Transverse colon (tissue), 4 donors: ENCODE results near the gene PFKFB4.

ENCODE experiments used
- CTCF ChIP-seq, 5 experiments: fragments of 200-600 bp in 3 of 5; fragments of 450-650 bp in 2 of 5; sonication (generic) in 3 of 5; IDR thresholded peaks; 1 replicate in 2 of 5; 2 replicates in 3 of 5; pipeline ENCODE4 v1.5.1; 2016 to 2017; ENCODE audit warnings: antibody characterized with exemption in 5 of 5, inconsistent platforms in 3 of 5, mild to moderate bottlenecking in 2 of 5, moderate library complexity in 1 of 5
- POLR2A ChIP-seq: fragments of 450-650 bp; IDR thresholded peaks from one replicate; pipeline ENCODE4 v1.6.1; 2016; ENCODE audit warnings: antibody characterized with exemption, mild to moderate bottlenecking, moderate library complexity
- POLR2AphosphoS5 ChIP-seq, 3 donors: sonication (generic); formaldehyde crosslinking; IDR thresholded peaks; one replicate each; pipeline ENCODE4 v1.6.1; 2016; ENCODE audit warnings: antibody characterized with exemption in 3 of 3

- TF ChIP-seq POLR2A, result no peak
- no peak for TF ChIP-seq CTCF (IDR thresholded peaks at IDR 0.05)
- TF ChIP-seq POLR2AphosphoS5 (IDR thresholded peaks at IDR 0.05), result no peak
These were observed 40.8 kb upstream of the PFKFB4 start for GRCh38 chr3:48597408-48597800.
